Breast epithelium (tissue), 4 donors: ENCODE measurements around the gene GPHA2. TPM values are rescaled to one million over a fixed set of nuclear protein-coding genes. Genes with fewer than 3 reads are reported as not detected.

Experiments used
- DNase-seq, 2 donors: peaks; one replicate each; pipeline ENCODE4 v3.0.0-alpha.2; 2019; ENCODE audit warnings: low spot score in 2 of 2
- H3K27ac ChIP-seq, 2 donors: fragments of 200-600 bp; sonication (generic) in 1 of 2; one replicate each; pipeline ENCODE4 v1.5.1; 2016 to 2019; ENCODE audit warnings: mild to moderate bottlenecking in 1 of 2
- H3K27me3 ChIP-seq, 2 donors: fragments of 200-600 bp; sonication (generic) in 1 of 2; one replicate each; pipeline versions ENCODE4 v1.5.1 to v1.6.0; 2017 to 2019; ENCODE audit warnings: control low read depth in 1 of 2, mild to moderate bottlenecking in 1 of 2
- H3K36me3 ChIP-seq: fragments of 200-600 bp; one replicate; pipeline ENCODE4 v1.5.1; 2019
- H3K4me1 ChIP-seq, 2 donors: fragments of 200-600 bp; sonication (generic); one replicate each; pipeline ENCODE4 v1.5.1; 2016 to 2019; ENCODE audit warnings: control low read depth in 1 of 2
- H3K4me3 ChIP-seq, 3 donors: fragments of 200-600 bp; sonication (generic); 1 replicate in 2 of 3; 2 replicates in 1 of 3; pipeline ENCODE4 v1.5.1; 2016 to 2019; ENCODE audit warnings: mild to moderate bottlenecking in 3 of 3, moderate library complexity in 2 of 3
- H3K9me3 ChIP-seq, 2 donors: fragments of 200-600 bp; sonication (generic) in 1 of 2; one replicate each; pipeline ENCODE4 v1.5.1; 2016 to 2019; ENCODE audit warnings: control low read depth in 1 of 2
- CTCF ChIP-seq, 3 donors: fragments of 450-650 bp; IDR thresholded peaks; one replicate each; pipeline ENCODE4 v1.5.1; 2016 to 2017; ENCODE audit warnings: antibody characterized with exemption in 3 of 3, mild to moderate bottlenecking in 3 of 3, moderate library complexity in 3 of 3
- POLR2A ChIP-seq: fragments of 450-650 bp; IDR thresholded peaks from one replicate; pipeline ENCODE4 v1.6.1; 2016; ENCODE audit warnings: antibody characterized with exemption, mild to moderate bottlenecking, moderate library complexity
- POLR2AphosphoS5 ChIP-seq, 3 donors: sonication (generic); formaldehyde crosslinking; IDR thresholded peaks; one replicate each; pipeline ENCODE4 v1.6.1; 2017; ENCODE audit warnings: antibody characterized with exemption in 3 of 3
- intact Hi-C: fragments of 100-400 bp; cut with DNase I; formaldehyde crosslinking; loops from one replicate; pipeline ENCODE4 v1.15.1; 2023; ENCODE audit warnings: low total_unique reads
- total RNA-seq, 3 donors: library from RNA; depleted of rRNA; stranded (reverse); fragments of >200 nt; gene quantifications; one replicate each; pipeline ENCODE4 v1.1.0, GENCODE V29; 2016

Gene GPHA2
- total RNA-seq, 3 donors from 2014 or later = not detected

DNA sequence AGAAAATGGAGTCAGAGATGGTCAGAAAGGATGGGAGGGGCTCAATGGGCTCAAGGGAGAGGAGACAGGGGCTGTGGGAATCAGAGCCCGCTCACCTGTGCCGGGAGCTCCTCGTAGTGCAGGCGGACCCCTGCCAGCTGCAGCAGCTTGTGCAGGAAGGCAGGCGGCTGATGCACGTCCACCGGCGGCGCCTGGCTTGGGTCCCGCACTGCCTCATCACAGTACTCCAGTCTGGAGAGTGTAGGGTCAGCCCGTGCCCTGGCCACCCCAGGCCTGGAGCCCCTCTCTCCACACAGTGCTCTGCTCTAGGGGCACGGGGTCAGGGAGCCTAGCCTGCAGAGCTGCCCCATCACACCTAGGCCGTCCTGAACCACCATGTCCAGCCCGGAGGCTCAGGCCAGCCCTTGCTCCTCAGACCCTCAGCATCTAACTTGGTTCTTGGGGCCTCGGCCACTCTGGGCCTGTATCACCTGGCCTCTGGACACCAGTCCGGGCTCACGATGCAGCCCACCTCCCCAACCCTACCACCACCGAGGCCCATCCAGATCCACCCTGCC is 22.4 kb downstream of the GPHA2 start:
- intact Hi-C loops = loop anchor here (2.0 kb wide), 1 partner anchor 56 kb away; no protein-coding TSS in a partner anchor
- peaks cover 17% of the 10 kb centered on the region for H3K36me3 ChIP-seq

GRCh38 chr11:64911689-64912088 is 24.0 kb downstream of the GPHA2 start:
- no peak overlapping the region for H3K4me3 ChIP-seq
- peaks cover 0 to 3% of the 10 kb centered on the region in 2 donors for H3K4me1 ChIP-seq
- H3K27me3 ChIP-seq = no peaks in the 10 kb centered on the region
- no peaks in the 10 kb centered on the region for H3K9me3 ChIP-seq
- intact Hi-C loops = loop anchor here (2.0 kb wide), 1 partner anchor 57 kb away; no protein-coding TSS in a partner anchor
- no peak overlapping the region for H3K27ac ChIP-seq
- H3K36me3 ChIP-seq = peaks cover 17% of the 10 kb centered on the region
- TF ChIP-seq POLR2AphosphoS5 (IDR thresholded peaks at IDR 0.05) (no peak), POLR2A (no peak), CTCF (IDR thresholded peaks at IDR 0.05) (no peak)
- no peak for DNase-seq

More for the DNA sequence above, 22.4 kb downstream of the GPHA2 start:
- Histone ChIP-seq H3K27me3 (no peaks in the 10 kb centered on the region), H3K4me3 (no peak overlapping the region), H3K9me3 (no peaks in the 10 kb centered on the region), H3K4me1 (peaks cover 0 to 6% of the 10 kb centered on the region in 2 donors), H3K27ac (no peak overlapping the region)
- TF ChIP-seq POLR2AphosphoS5 (IDR thresholded peaks at IDR 0.05) (no peak), CTCF (IDR thresholded peaks at IDR 0.05) (no peak), POLR2A (no peak)
- DNase-seq = no peak

DNA sequence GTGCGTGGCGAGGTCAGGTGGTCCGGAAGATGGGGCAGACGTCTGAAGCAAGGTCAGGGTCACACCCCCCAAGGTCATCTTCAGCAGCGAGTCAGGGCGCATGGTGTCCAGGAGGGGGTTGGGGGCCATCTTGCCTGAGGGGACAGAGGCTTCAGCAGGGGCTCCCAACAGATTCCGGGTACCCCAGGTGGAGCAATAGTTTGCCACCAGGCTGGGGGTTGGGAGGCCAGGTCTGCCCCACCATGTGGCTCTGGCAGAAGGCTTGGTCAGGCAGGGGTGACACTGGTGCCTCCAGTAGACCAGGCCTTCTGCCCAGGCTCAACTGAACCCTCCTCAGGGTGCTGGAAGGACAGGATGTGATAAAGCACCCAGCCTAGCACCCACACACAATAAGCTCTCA is 24.6 kb downstream of the GPHA2 start:
- intact Hi-C loops = no loop called here
- TF ChIP-seq POLR2A (no peak), CTCF (IDR thresholded peaks at IDR 0.05) (no peak), POLR2AphosphoS5 (IDR thresholded peaks at IDR 0.05) (no peak)
- Histone ChIP-seq H3K27me3 (no peaks in the 10 kb centered on the region), H3K4me1 (peaks cover 0 to 3% of the 10 kb centered on the region in 2 donors), H3K9me3 (no peaks in the 10 kb centered on the region), H3K4me3 (no peak overlapping the region), H3K36me3 (peaks cover 19% of the 10 kb centered on the region), H3K27ac (no peak overlapping the region)
- DNase-seq = no peak

- H3K9me3 ChIP-seq = no peaks in the 10 kb centered on the region
- intact Hi-C loops = no loop called here
- peaks cover 0 to under 1% of the 10 kb centered on the region in 2 donors for H3K4me1 ChIP-seq
- no peak overlapping the region for H3K27ac ChIP-seq
- no peak for TF ChIP-seq POLR2A
- no peak for TF ChIP-seq CTCF (IDR thresholded peaks at IDR 0.05)
- TF ChIP-seq POLR2AphosphoS5 (IDR thresholded peaks at IDR 0.05) = no peak
- no peaks in the 10 kb centered on the region for H3K27me3 ChIP-seq
- no peak for DNase-seq
- peaks cover 22% of the 10 kb centered on the region for H3K36me3 ChIP-seq
- no peak overlapping the region for H3K4me3 ChIP-seq
These were observed 25.1 kb downstream of the GPHA2 start for GRCh38 chr11:64910451-64911093.

DNA sequence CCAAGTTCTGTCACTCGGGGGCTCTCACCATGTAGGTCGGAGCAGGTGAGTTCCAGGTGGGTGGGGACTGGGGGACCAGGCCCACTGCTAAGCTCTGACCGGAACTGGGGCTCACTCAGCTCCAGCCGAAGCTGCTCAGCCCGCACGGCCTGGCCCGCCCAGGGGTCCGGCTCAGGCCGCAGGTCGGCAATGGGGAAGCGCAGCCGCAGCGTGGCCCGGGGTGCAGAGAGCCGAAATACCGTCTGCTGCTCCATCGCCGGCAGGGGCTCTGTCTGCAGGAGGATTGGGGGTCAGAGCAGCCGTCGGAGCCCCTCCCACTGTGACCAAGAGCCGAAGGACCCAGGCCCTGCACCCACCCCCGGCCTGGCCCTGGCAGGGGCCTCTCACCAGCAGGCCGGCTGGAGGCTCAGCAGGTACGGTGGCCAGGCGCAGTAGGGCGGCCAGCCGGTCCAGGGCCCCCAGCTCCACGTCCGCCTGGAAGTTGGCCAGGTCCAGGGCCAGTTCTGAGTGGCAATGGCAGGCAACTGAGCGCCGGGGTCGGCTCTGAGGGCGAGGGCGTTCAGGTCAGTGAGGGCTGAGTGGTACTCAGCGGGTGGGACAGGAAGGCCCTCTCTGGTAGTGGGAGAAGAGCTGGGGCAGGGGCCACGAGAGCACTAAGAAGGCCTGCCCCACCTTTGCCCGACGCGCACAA is 25.9 kb downstream of the GPHA2 start:
- no peaks in the 10 kb centered on the region for H3K9me3 ChIP-seq
- H3K4me3 ChIP-seq = no peak overlapping the region
- peaks cover 22% of the 10 kb centered on the region for H3K36me3 ChIP-seq
- no peaks in the 10 kb centered on the region for H3K4me1 ChIP-seq
- DNase-seq = no peak
- no peaks in the 10 kb centered on the region for H3K27me3 ChIP-seq
- no peak overlapping the region for H3K27ac ChIP-seq
- TF ChIP-seq CTCF (IDR thresholded peaks at IDR 0.05) (no peak), POLR2A (no peak), POLR2AphosphoS5 (IDR thresholded peaks at IDR 0.05) (no peak)
- intact Hi-C loops = no loop called here
